HTR-8/SVneo (cell line): Measurements from ENCODE around the gene SLC47A1.

Experiments
- DNase-seq: peaks from one replicate; pipeline ENCODE4 v3.0.0; 2011; ENCODE audit warnings: low spot score, mixed read lengths; ENCODE audit not compliant: insufficient read length
- FAIRE-seq: peaks from 2 replicates; lab custom pipeline; 2011; peaks lifted over from hg19 to GRCh38; lab: Jason Lieb, UNC

The SLC47A1 gene

GRCh38 chr17:19583871-19584270 is 50.2 kb downstream of the SLC47A1 start:
- DNase-seq (no peak), FAIRE-seq (no peak)

- DNase-seq = no peak
- FAIRE-seq = no peak
These were observed 56.8 kb downstream of the SLC47A1 start for GRCh38 chr17:19590451-19590850.

DNA sequence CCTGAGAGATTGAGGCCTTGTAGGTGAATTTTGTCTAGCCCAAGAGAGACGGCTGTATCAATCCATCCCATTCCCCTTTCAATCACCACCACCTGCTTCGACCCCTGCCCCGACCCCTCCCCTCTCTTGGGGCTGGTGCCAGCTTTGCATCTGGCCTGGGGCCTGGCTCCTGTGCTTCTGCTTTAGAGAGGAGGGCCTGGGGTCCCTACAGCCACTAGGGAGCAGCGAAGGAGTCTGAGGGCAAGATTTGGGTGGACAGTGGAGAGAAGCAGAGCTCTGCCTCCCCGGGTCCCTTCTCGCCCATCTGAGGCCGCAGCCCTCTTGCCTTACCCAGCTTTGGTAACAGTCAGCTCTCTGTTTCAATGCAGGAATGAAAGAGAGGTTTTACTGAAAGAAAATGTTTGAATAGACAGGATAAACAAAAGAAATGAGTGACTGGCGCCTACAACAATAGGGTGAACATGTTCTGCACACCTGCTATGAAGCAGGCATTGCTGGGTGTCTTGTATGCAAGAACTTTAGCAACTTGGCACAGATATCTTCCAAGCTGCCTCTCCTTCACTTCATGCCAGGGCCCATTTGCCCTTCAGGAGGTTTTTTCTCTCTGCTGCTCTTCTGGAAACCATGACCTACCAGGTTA is 57.4 kb downstream of the SLC47A1 start:
- FAIRE-seq = peak; percentile 4

DNA sequence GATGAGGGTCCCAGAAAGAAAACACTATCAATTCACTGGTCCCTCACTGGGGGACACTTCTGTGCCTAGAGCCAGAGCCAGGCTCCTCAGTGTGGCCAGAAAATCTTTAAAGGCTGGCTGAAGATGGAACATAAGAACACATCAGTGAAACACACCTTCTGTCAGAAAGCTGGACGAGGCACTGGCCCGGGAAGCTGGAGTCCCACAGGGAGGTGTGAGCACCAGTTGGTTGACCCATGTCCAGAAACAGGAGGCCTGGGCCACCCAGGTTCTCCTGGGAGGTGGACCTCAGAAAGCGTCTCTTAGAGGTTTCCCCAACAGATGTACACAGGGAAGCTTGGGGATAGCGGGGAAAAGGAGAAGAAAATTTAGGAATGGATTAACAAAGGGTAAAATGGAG is 58.7 kb downstream of the SLC47A1 start:
- no peak for FAIRE-seq

More for the DNA sequence above, 57.4 kb downstream of the SLC47A1 start:
- DNase-seq = no peak

DNA sequence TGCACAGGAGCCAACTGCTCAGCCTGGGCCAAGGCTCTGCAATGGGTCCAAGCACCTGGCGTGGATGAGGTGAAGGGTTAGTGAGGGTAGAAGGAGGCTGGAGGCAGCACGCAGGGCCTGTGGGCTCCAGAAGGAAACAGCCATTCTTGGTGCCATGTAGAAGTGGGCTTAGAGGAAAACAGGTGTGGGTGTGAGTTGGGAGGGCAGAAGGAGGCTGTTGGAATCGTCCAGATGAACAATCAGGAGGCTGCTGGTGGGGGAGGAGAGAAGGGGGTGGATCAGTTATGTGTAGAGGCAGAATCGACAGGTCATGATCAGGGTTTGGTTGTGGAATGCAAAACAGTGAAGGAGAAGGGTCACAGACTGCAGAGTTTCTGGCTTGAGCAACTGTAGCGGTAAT is 63.2 kb downstream of the SLC47A1 start:
- DNase-seq (no peak), FAIRE-seq (peak; percentile 48)

More for the DNA sequence above, 58.7 kb downstream of the SLC47A1 start:
- no peak for DNase-seq

GRCh38 chr17:19610311-19610710 is 76.7 kb downstream of the SLC47A1 start:
- DNase-seq (no peak), FAIRE-seq (no peak)

- DNase-seq (no peak), FAIRE-seq (no peak)
These were observed 77.2 kb downstream of the SLC47A1 start for GRCh38 chr17:19610879-19611278.

DNA sequence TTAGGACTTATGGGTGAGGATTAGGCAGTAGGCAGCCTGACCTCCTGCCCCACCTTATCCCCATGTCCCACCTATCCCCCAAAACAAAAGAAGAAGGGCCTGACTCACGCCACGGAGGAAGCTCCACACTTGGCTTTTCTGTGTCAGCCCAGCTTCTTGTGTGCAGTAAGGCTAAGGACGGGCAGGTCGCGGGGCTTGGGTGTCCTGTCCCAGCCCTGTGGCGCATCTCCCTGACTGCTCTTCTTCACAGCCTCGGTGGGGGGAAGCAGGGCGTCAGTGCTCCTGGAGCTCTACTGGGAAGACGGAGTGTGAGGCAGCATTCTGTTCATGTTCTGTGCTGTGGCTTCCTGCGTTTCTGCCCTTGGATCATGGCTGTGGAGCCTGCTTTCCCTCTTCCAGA is 80.3 kb downstream of the SLC47A1 start:
- FAIRE-seq (peak; percentile 82), DNase-seq (no peak)

GRCh38 chr17:19614900-19615299 is 81.2 kb downstream of the SLC47A1 start:
- DNase-seq = no peak
- FAIRE-seq = no peak

- FAIRE-seq (no peak), DNase-seq (no peak)
These were observed 84.4 kb downstream of the SLC47A1 start for GRCh38 chr17:19618015-19618414.

GRCh38 chr17:19619705-19620325 is 86.2 kb downstream of the SLC47A1 start:
- FAIRE-seq = no peak
- no peak for DNase-seq

GRCh38 chr17:19621697-19622096 is 88.0 kb downstream of the SLC47A1 start:
- FAIRE-seq (no peak), DNase-seq (no peak)

- no peak for DNase-seq
- peak; percentile 23 for FAIRE-seq
These were observed 92.4 kb downstream of the SLC47A1 start for GRCh38 chr17:19626079-19626478.
